NT2/D1 (cell line): Measurements from ENCODE around the gene SLC25A43.
A peak's percentile ranks its signal among the peaks of the same experiment; 100 is the strongest.
"Not testable (repeated sequence)": the region's sequence is repeated elsewhere in the genome, so short reads cannot be mapped to it uniquely, and the experiment has no call there.

Experiments
- DNase-seq: peaks from one replicate; pipeline ENCODE4 v3.0.0-alpha.2; 2011; ENCODE audit warnings: low read depth, low spot score
- H3K27me3 ChIP-seq: 2 replicates; pipeline ENCODE4 v1.6.0; 2011; ENCODE audit warnings: mild to moderate bottlenecking; ENCODE audit not compliant: insufficient read length, insufficient read depth
- H3K36me3 ChIP-seq: 2 replicates; pipeline ENCODE4 v1.6.1; 2011; ENCODE audit warnings: mild to moderate bottlenecking, low read length, mixed read lengths; ENCODE audit not compliant: insufficient read depth, insufficient read length
- H3K4me1 ChIP-seq: 2 replicates; pipeline ENCODE4 v1.5.1; 2011; ENCODE audit not compliant: insufficient read depth, insufficient read length
- H3K4me3 ChIP-seq: 2 replicates; pipeline ENCODE4 v1.5.1; 2011; ENCODE audit warnings: low read depth; ENCODE audit not compliant: insufficient read length
- H3K9ac ChIP-seq: 2 replicates; pipeline ENCODE4 v1.6.0; 2011; ENCODE audit warnings: low read depth; ENCODE audit not compliant: insufficient read length
- H3K9me3 ChIP-seq: 2 replicates; pipeline ENCODE4 v1.5.1; 2011; ENCODE audit warnings: mild to moderate bottlenecking, low read length; ENCODE audit not compliant: insufficient read depth
- SUZ12 ChIP-seq: IDR thresholded peaks from 2 replicates; pipeline ENCODE4 v1.6.1; 2011; ENCODE audit not compliant: insufficient read length, insufficient read depth; ENCODE audit errors: extremely low read depth
- YY1 ChIP-seq: IDR thresholded peaks from 2 replicates; pipeline ENCODE4 v1.6.1; 2011; ENCODE audit not compliant: insufficient read length, insufficient read depth
- ZNF274 ChIP-seq: IDR thresholded peaks from 2 replicates; pipeline ENCODE4 v1.6.1; 2011; ENCODE audit warnings: mild to moderate bottlenecking, low read depth, low read length

The SLC25A43 gene

GRCh38 chrX:119421016-119421705, 22.0 kb downstream of the SLC25A43 start:
- Histone ChIP-seq H3K9me3 (no peaks in the 10 kb centered on the region), H3K9ac (no peak overlapping the region), H3K4me3 (no peak overlapping the region), H3K36me3 (peaks cover 28% of the 10 kb centered on the region), H3K27me3 (no peaks in the 10 kb centered on the region), H3K4me1 (no peaks in the 10 kb centered on the region)
- no peak for DNase-seq
- TF ChIP-seq YY1 (no peak), ZNF274 (no peak), SUZ12 (no peak)

DNA sequence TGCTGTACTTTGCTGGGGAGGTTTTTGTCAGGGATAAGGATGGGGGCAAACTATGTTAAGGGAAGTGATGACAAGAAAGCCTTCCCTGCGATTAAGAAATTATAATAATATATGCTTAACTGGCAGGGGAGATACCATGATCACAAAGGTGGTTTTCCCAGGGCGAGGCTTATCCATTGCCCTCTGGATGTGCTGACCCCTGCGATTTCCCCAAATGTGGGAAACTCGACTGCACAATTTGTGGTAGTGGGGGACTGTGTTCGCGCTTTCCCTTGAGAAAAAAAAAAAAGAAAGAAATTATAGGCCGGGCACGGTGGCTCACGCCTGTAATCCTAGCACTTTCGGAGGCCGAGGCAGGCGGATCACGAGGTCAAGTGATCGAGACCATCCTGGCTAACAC, 24.5 kb downstream of the SLC25A43 start:
- Histone ChIP-seq H3K27me3 (no peaks in the 10 kb centered on the region), H3K4me1 (peaks cover 3% of the 10 kb centered on the region), H3K4me3 (no peak overlapping the region), H3K9me3 (no peaks in the 10 kb centered on the region), H3K9ac (no peak overlapping the region), H3K36me3 (peaks cover 25% of the 10 kb centered on the region)
- TF ChIP-seq ZNF274 (no peak), SUZ12 (no peak), YY1 (no peak)
- no peak for DNase-seq

DNA sequence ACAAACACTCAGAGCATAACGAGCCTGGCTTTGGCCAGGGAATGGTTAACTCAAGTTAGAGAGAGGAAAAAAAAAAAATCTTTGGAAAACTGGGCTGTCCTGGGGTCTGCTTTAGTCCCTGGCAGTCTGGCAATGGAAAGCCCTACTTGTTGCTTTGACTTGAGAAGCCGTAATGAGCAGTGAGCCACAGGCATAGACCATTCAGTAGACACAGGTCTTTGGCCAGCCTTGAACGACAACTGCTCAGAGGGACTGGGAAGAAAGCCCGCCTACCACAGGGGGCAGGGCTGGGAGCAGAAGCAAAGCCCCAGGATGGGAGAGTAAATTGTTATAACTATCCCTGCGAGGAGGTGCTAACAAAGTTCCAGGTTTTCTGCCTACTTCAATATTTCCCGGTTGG, 25.9 kb downstream of the SLC25A43 start:
- peaks cover 18% of the 10 kb centered on the region for H3K36me3 ChIP-seq
- H3K9ac ChIP-seq: no peak overlapping the region
- peaks cover 3% of the 10 kb centered on the region for H3K4me1 ChIP-seq
- no peak overlapping the region for H3K4me3 ChIP-seq
- H3K9me3 ChIP-seq: no peaks in the 10 kb centered on the region
- H3K27me3 ChIP-seq: no peaks in the 10 kb centered on the region
- no peak for DNase-seq
- no peak for TF ChIP-seq YY1
- TF ChIP-seq ZNF274: no peak
- TF ChIP-seq SUZ12: no peak

DNA sequence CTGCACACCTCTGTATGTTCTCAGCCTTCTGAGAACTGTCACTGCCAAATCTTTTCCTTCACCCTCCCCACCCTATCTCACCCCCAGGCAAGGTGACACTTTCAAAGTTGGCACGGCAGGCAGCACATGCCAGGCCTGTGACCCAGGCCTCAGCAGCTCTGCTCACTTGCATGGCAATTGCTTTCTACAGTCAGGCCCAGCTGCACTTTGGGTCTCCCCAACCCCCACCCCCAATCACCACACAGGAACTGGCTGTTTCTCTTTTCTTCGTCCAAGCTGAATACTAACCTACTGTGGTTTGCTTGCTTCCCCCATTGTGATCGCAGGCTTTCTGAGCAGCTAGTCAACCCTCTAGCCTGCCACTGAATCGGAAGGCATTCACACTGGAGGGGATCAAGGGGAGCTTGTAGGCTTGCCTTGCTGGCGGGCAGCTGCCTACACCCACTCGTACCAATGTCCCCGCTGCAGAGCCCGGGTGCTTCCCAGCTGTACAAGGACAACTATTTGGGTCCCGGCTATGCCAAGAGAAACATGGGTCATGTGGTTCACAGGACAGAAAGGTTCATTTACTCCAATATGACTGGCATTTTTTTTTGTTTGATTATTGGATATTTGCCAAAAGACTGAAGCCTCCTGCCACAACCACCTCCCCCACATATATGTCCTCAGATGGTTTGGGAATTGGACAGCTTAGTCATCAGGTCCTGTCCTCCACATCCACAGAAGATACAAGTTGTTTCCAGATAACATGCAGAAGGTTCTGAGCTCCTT, 28.1 kb downstream of the SLC25A43 start:
- no peak overlapping the region for H3K4me3 ChIP-seq
- no peak for DNase-seq
- peaks cover 3% of the 10 kb centered on the region for H3K4me1 ChIP-seq
- H3K27me3 ChIP-seq: no peaks in the 10 kb centered on the region
- H3K36me3 ChIP-seq: peaks cover 19% of the 10 kb centered on the region
- no peaks in the 10 kb centered on the region for H3K9me3 ChIP-seq
- TF ChIP-seq SUZ12 (no peak), ZNF274 (no peak), YY1 (no peak)
- no peak overlapping the region for H3K9ac ChIP-seq

- no peaks in the 10 kb centered on the region for H3K27me3 ChIP-seq
- no peak overlapping the region for H3K9ac ChIP-seq
- no peaks in the 10 kb centered on the region for H3K9me3 ChIP-seq
- no peak for DNase-seq
- H3K4me1 ChIP-seq: peaks cover 3% of the 10 kb centered on the region
- peaks cover 13% of the 10 kb centered on the region for H3K36me3 ChIP-seq
- H3K4me3 ChIP-seq: no peak overlapping the region
- TF ChIP-seq ZNF274: no peak
- TF ChIP-seq SUZ12: no peak
- no peak for TF ChIP-seq YY1
Observed at GRCh38 chrX:119427795-119428185, 28.7 kb downstream of the SLC25A43 start.

- Histone ChIP-seq H3K27me3 (no peaks in the 10 kb centered on the region), H3K4me3 (no peak overlapping the region), H3K9me3 (peaks cover 5% of the 10 kb centered on the region; the same call in 1 of the 2 replicates), H3K4me1 (peaks cover 3% of the 10 kb centered on the region), H3K36me3 (peaks cover 18% of the 10 kb centered on the region), H3K9ac (no peak overlapping the region)
- TF ChIP-seq ZNF274 (no peak), SUZ12 (no peak), YY1 (no peak)
- no peak for DNase-seq
Observed at GRCh38 chrX:119429471-119429870, 30.3 kb downstream of the SLC25A43 start.

GRCh38 chrX:119441295-119441694, 42.2 kb downstream of the SLC25A43 start:
- H3K4me1 ChIP-seq, H3K9me3 ChIP-seq, H3K36me3 ChIP-seq, H3K27me3 ChIP-seq, H3K9ac ChIP-seq, DNase-seq: not testable (repeated sequence)
- H3K4me3 ChIP-seq: peak overlapping the region; percentile 24
